HG02642 (cell line): ENCODE measurements around the gene METTL3.

Source experiments
- ATAC-seq: cut with Tn5 transposase; IDR thresholded peaks from one replicate; pipeline ENCODE4 v1.9.1; 2021; ENCODE audit warnings: mild to moderate bottlenecking; ENCODE audit not compliant: unreplicated experiment, poor library complexity

The METTL3 gene

GRCh38 chr14:21486640-21487087 lies 24.5 kb downstream of the METTL3 start:
- ATAC-seq, result no peak

- ATAC-seq, result peak; percentile 99
These were observed 34.0 kb downstream of the METTL3 start, which contains the start of the genes RAB2B and TOX4 for GRCh38 chr14:21476925-21477681. Gene RAB2B (minus strand): TSS chr14:21476959. CDS start chr14:21476872, 87 bp downstream. Gene TOX4 (plus strand): TSS chr14:21477195. CDS start chr14:21477279, 84 bp downstream.

GRCh38 chr14:21476523-21476924 lies 34.6 kb downstream of the METTL3 start:
- ATAC-seq, result no peak

GRCh38 chr14:21475767-21476522 lies 35.2 kb downstream of the METTL3 start:
- no peak for ATAC-seq

GRCh38 chr14:21467616-21468015 lies 43.5 kb downstream of the METTL3 start:
- ATAC-seq, result no peak

- ATAC-seq, result peak; percentile 97
These were observed 55.0 kb downstream of the METTL3 start, which contains the start of gene CHD8 for GRCh38 chr14:21455912-21456667. Gene CHD8 (minus strand): TSS chr14:21456123. CDS start chr14:21431643, 24,480 bp downstream.

- ATAC-seq, result peak; percentile 30
These were observed 55.6 kb downstream of the METTL3 start for GRCh38 chr14:21455592-21455911.

GRCh38 chr14:21454843-21455544 lies 56.1 kb downstream of the METTL3 start:
- no peak for ATAC-seq

GRCh38 chr14:21449899-21450216 lies 61.3 kb downstream of the METTL3 start:
- no peak for ATAC-seq
